Erythroblast (primary cell): ENCODE measurements around the gene JAZF1.

Experiments
- GATA1 ChIP-seq: IDR thresholded peaks from 2 replicates; pipeline ENCODE4 v1.6.1; 2011; ENCODE audit warnings: low read depth, mild to moderate bottlenecking, control low read depth, low read length, moderate library complexity
- POLR2A ChIP-seq: IDR thresholded peaks from 2 replicates; pipeline ENCODE4 v1.6.1; 2011; ENCODE audit warnings: mild to moderate bottlenecking, low read length

DNA sequence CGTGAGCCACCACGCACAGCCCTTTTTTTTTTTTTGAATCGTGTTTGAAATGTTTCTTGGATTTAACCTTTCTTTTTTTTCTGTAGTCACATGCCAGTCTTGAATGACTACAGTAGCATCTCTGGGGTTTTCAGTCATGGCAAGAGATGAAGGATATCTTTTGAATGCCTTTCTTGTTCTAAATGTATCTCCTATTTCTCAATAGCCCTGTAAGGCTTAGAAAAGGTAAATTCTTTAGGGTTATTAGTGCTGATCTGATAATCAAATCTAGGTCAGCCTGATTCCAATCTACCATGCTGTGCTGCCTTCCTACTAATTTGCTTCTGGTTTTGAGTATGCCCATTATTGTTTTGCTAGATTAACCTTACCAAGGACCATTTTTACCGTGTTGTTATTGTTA, 370.4 kb downstream of the JAZF1 start:
- TF ChIP-seq POLR2A (no peak), GATA1 (no peak)
